ENCODE measurements around the gene PRRX2. TPM values are rescaled to one million over a fixed set of nuclear protein-coding genes. Genes with fewer than 3 reads are reported as not detected.

Gene PRRX2
- total and polyA plus RNA-seq, 9 of the 15 experiments (the other 6 are each of a cell fraction or from before 2014, with no cell fraction given), result 0.21 TPM; not detected in 8

DNA sequence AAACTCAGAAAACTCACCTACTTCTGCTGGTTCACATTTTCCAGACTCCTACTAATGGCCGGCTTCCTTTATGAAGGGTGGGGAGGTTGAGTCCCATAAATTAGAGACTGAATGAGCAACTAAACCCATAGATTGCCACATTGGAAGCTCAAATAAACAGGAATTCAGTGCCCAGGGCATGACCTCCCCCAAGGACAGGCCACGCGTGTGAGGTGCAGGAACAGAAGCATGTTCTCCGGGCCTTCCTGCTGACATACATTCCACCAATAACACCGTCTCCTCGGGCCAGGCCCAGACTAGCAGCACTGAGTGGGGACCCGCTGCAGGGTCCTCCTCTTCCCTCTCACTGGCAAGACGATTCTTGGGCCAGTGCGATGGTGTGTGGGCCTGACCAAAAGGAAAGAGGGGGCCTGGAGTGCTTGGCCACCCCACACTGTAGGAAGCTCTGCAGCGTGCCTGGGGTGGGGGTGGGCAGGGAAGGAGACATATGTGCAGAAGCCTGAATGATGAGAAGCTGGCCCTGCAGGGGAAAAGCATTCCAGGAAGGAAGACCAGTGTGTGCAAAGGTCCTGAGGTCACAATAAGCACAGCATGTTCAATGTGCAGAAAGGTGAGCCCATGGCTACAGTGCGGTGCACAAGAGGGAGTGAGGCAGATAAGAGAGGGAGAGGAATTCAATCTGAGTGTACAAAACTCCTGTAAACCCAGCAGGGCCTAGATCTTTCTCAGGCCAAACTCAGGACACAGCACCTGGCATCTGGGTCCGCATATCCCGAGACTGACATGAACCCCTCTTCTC is 75.4 kb downstream of the PRRX2 start (continued):
- no peak for TF ChIP-seq MAZ (CRISPR knock-in tag; conservative IDR thresholded peaks at IDR 0.05 in 1 of 2, IDR thresholded peaks at IDR 0.05 in 1 of 2)
- TF ChIP-seq SMARCA5 (IDR thresholded peaks at IDR 0.05), result 0 out of 2 replicates have a peak, but pooled peaks have one; percentile 47
- TF ChIP-seq, protein P1, sequence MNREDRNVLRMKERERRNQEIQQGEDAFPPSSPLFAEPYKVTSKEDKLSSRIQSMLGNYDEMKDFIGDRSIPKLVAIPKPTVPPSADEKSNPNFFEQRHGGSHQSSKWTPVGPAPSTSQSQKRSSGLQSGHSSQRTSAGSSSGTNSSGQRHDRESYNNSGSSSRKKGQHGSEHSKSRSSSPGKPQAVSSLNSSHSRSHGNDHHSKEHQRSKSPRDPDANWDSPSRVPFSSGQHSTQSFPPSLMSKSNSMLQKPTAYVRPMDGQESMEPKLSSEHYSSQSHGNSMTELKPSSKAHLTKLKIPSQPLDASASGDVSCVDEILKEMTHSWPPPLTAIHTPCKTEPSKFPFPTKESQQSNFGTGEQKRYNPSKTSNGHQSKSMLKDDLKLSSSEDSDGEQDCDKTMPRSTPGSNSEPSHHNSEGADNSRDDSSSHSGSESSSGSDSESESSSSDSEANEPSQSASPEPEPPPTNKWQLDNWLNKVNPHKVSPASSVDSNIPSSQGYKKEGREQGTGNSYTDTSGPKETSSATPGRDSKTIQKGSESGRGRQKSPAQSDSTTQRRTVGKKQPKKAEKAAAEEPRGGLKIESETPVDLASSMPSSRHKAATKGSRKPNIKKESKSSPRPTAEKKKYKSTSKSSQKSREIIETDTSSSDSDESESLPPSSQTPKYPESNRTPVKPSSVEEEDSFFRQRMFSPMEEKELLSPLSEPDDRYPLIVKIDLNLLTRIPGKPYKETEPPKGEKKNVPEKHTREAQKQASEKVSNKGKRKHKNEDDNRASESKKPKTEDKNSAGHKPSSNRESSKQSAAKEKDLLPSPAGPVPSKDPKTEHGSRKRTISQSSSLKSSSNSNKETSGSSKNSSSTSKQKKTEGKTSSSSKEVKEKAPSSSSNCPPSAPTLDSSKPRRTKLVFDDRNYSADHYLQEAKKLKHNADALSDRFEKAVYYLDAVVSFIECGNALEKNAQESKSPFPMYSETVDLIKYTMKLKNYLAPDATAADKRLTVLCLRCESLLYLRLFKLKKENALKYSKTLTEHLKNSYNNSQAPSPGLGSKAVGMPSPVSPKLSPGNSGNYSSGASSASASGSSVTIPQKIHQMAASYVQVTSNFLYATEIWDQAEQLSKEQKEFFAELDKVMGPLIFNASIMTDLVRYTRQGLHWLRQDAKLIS (CRISPR knock-in tag; IDR thresholded peaks at IDR 0.05), result no peak
- TF ChIP-seq SOX6 (IDR thresholded peaks at IDR 0.05), result no peak
- peak; percentile 64 for TF ChIP-seq RBM25 (IDR thresholded peaks at IDR 0.05; ENCODE audit: low read depth, low read length, severe bottlenecking)

DNA sequence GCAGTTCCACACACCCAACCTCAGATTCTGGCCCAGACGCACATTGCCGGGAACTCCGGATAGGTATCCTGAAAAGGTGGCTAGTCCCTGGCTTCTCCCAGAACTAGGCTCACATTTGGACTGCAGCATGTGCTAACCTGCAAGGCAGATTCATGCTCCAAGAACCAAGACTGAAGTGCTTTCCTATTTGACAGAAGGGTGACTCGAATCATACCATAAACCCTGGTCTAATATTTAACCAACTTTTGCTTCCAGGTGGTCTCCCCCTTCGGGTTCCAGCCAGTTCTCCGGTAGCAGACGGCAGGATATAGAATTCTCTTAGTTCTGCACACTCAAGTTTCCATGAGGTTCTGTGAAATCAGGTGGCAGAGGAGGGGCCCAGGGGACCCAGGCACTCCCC is 79.8 kb downstream of the PRRX2 start:
- Histone ChIP-seq H3K9ac (ENCODE audit: insufficient read depth in 1 of 2, low read depth in 2 of 2, low read length in 2 of 2) (no peak overlapping the region), H3K4me3 (no peak overlapping the region), H3K4me2 (ENCODE audit: insufficient read depth, low read length) (no peak overlapping the region), H3K79me2 (ENCODE audit: control insufficient read depth, insufficient read depth, low read length) (no peaks in the 10 kb centered on the region), H3K4me1 (replicated peaks in 1 of 2; ENCODE audit: control insufficient read depth in 2 of 2, insufficient read depth in 2 of 2, low read length in 2 of 2) (peaks cover 10 to 12% of the 10 kb centered on the region in 2 experiments), H3K9me1 (ENCODE audit: control insufficient read depth, insufficient read depth, low read length) (no peaks in the 10 kb centered on the region), H2AFZ (ENCODE audit: low read depth, low read length) (no peak overlapping the region), H3K9me3 (replicated peaks; ENCODE audit: control insufficient read depth, insufficient read depth, low read depth, low read length) (no peaks in the 10 kb centered on the region), H3K27ac (ENCODE audit: extremely low read depth, low read depth, low read length) (no peak overlapping the region), H3K27me3 (ENCODE audit: control insufficient read depth in 2 of 2, insufficient read depth in 2 of 2, low read length in 2 of 2) (peaks cover 16 to 46% of the 10 kb centered on the region in 2 experiments; a peak in 4 of 5 replicates), H3K36me3 (ENCODE audit: control insufficient read depth, insufficient read depth, low read length) (no peaks in the 10 kb centered on the region), H4K20me1 (replicated peaks; ENCODE audit: control insufficient read depth, insufficient read depth, low read length) (no peaks in the 10 kb centered on the region)
- ATAC-seq (no peak), DNase-seq (ENCODE audit: extremely low read depth in 1 of 4, low spot score in 3 of 4) (no peak), FAIRE-seq (no peak)
- no TSS peak for BruUV-seq (replicated peaks)
- in situ Hi-C loops (cut with MboI), result no loop called here
- 51% methylated on average over 7 of the region's 7 CpGs for WGBS (ENCODE audit: insufficient coverage, low coverage, missing lambda C conversion rate)
- intact Hi-C loops (cut with micrococcal nuclease), result no loop called here
- ChIA-PET POLR2A (interaction anchor here (0.6 to 1.3 kb wide), 2 partner anchors 41 to 1553 kb away, joined by 3 read pairs; no protein-coding TSS in a partner anchor), CTCF (ENCODE audit: low intra/inter-chr PET ratio) (no interaction called here)
- TF ChIP-seq ZNF316 (IDR thresholded peaks at IDR 0.05), result no peak
- no peak for TF ChIP-seq NFIC (IDR thresholded peaks at IDR 0.05)
- no peak for TF ChIP-seq DPF2 (IDR thresholded peaks at IDR 0.05)
- no peak for TF ChIP-seq HMG20A (CRISPR knock-in tag; conservative IDR thresholded peaks at IDR 0.05)
- no peak for TF ChIP-seq ZBTB1 (CRISPR knock-in tag; IDR thresholded peaks at IDR 0.05; ENCODE audit: borderline replicate concordance, low read depth)
- TF ChIP-seq, protein P2, sequence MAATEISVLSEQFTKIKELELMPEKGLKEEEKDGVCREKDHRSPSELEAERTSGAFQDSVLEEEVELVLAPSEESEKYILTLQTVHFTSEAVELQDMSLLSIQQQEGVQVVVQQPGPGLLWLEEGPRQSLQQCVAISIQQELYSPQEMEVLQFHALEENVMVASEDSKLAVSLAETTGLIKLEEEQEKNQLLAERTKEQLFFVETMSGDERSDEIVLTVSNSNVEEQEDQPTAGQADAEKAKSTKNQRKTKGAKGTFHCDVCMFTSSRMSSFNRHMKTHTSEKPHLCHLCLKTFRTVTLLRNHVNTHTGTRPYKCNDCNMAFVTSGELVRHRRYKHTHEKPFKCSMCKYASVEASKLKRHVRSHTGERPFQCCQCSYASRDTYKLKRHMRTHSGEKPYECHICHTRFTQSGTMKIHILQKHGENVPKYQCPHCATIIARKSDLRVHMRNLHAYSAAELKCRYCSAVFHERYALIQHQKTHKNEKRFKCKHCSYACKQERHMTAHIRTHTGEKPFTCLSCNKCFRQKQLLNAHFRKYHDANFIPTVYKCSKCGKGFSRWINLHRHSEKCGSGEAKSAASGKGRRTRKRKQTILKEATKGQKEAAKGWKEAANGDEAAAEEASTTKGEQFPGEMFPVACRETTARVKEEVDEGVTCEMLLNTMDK (IDR thresholded peaks at IDR 0.05; ENCODE audit: borderline replicate concordance, insufficient read depth, low read depth, low read length, poor library complexity, severe bottlenecking), result no peak
- no peak for TF ChIP-seq PYGO2 (tag; IDR thresholded peaks at IDR 0.05)
- no peak for TF ChIP-seq MAFK (IDR thresholded peaks at IDR 0.05; ENCODE audit: low read length)
- no peak for TF ChIP-seq SREBF2 (CRISPR knock-in tag; IDR thresholded peaks at IDR 0.05)
- TF ChIP-seq ZNF146 (CRISPR knock-in tag; IDR thresholded peaks at IDR 0.05; ENCODE audit: unreplicated experiment), result no peak
- no peak for TF ChIP-seq NRF1 (conservative IDR thresholded peaks at IDR 0.05 in 1 of 2, IDR thresholded peaks at IDR 0.05 in 1 of 2)

Measured in K562 (cell line).